GM12801 (cell line): Measurements from ENCODE around the gene MIAT.

Experiments used
- TF ChIP-seq, protein P1 (sequence below): IDR thresholded peaks from one replicate; pipeline ENCODE4 v1.5.1; 2011; ENCODE audit warnings: control low read depth; ENCODE audit not compliant: insufficient read length; ENCODE audit errors: extremely low read depth

MIAT gene

DNA sequence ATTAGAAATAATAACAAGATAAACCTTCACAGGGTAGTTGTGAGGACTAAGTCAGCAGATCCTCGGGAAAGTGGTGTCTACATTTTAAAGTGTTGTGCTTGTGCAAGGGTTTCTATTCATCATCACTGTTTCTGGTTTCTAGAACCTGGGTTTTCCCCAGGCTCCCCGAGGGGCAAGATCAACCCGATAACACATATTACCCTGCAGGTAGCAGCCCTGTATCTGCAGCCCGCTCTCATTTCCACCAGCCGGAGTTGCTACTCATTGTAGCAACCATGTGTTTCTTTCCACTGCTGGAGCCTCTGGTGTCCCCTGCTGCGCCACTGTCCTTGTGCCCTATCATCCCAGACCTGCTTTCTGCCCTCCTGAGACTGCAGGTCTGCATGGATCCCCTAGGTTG is 67.0 kb downstream of the MIAT start:
- TF ChIP-seq, protein P1, sequence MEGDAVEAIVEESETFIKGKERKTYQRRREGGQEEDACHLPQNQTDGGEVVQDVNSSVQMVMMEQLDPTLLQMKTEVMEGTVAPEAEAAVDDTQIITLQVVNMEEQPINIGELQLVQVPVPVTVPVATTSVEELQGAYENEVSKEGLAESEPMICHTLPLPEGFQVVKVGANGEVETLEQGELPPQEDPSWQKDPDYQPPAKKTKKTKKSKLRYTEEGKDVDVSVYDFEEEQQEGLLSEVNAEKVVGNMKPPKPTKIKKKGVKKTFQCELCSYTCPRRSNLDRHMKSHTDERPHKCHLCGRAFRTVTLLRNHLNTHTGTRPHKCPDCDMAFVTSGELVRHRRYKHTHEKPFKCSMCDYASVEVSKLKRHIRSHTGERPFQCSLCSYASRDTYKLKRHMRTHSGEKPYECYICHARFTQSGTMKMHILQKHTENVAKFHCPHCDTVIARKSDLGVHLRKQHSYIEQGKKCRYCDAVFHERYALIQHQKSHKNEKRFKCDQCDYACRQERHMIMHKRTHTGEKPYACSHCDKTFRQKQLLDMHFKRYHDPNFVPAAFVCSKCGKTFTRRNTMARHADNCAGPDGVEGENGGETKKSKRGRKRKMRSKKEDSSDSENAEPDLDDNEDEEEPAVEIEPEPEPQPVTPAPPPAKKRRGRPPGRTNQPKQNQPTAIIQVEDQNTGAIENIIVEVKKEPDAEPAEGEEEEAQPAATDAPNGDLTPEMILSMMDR = no peak

DNA sequence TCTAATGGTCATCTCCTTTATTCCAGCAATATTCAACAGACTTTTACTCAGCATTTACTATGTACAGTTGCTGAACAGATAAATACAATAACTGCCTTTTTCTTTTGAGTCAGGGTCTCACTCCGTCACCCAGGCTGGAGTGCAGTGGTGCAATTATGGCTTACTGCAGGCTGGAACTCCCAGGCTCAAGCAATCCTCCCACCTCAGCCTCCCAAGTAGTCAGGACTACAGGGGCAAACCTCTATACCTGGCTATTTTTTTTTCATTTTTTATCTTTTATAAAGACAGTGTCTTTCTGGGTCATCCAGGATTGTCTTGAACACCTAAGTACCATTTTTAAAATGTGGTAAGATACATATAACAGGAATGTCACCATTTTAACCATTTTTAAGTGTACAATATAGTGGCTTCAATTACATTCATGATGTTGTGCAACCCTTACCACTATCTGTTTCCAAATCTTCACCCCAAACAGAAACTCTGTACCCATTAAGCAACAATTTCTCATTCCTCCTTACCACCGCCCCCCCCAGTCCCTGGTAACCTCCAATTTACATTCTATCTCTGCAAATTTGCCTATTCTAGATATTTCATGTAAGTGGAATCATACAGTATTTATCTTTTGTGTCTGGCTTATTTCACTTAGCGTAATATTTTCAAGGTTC is 67.8 kb downstream of the MIAT start:
- TF ChIP-seq, protein P1 = no peak
